Amygdala (tissue), 56 donors: ENCODE results near the gene ARHGAP18.
"Not testable (repeated sequence)": the region's sequence is repeated elsewhere in the genome, so short reads cannot be mapped to it uniquely, and the experiment has no call there.

ENCODE experiments used
- DNase-seq, 56 donors: peaks; one replicate each; lab custom pipeline; 2025; lab: John Stamatoyannopoulos, UW

The ARHGAP18 gene

GRCh38 chr6:129598244-129599187 is 111.5 kb downstream of the ARHGAP18 start:
- DNase-seq: peak in 3 of 56 donors; percentile 4 to 60 (median 5)

GRCh38 chr6:129597023-129597713 is 112.8 kb downstream of the ARHGAP18 start:
- DNase-seq: no peak

GRCh38 chr6:129596522-129596921 is 113.5 kb downstream of the ARHGAP18 start:
- no peak for DNase-seq

- DNase-seq: no peak
Measured at GRCh38 chr6:129593233-129593564, 116.8 kb downstream of the ARHGAP18 start.

- DNase-seq: no peak
Measured at GRCh38 chr6:129592516-129593232, 117.3 kb downstream of the ARHGAP18 start.

- DNase-seq: no peak
Measured at GRCh38 chr6:129590408-129591022, 119.5 kb downstream of the ARHGAP18 start.

- DNase-seq: no peak
Measured at GRCh38 chr6:129586815-129587214, 123.2 kb downstream of the ARHGAP18 start.

- DNase-seq: peak in 3 of 56 donors; percentile 14 to 21 (median 16)
Measured at GRCh38 chr6:129583866-129584265, 126.1 kb downstream of the ARHGAP18 start.

GRCh38 chr6:129578315-129578714 is 131.7 kb downstream of the ARHGAP18 start:
- no peak for DNase-seq

- DNase-seq: no peak
Measured at GRCh38 chr6:129577691-129578090, 132.3 kb downstream of the ARHGAP18 start.

GRCh38 chr6:129576456-129576855 is 133.5 kb downstream of the ARHGAP18 start:
- DNase-seq: no peak

GRCh38 chr6:129575378-129576118 is 134.4 kb downstream of the ARHGAP18 start:
- peak in 3 of 56 donors; percentile 1 to 13 (median 6) for DNase-seq

GRCh38 chr6:129574605-129575004 is 135.4 kb downstream of the ARHGAP18 start:
- DNase-seq: not testable (repeated sequence)

GRCh38 chr6:129570929-129571328 is 139.0 kb downstream of the ARHGAP18 start:
- not testable (repeated sequence) for DNase-seq

- no peak for DNase-seq
Measured at GRCh38 chr6:129568015-129568414, 142.0 kb downstream of the ARHGAP18 start.

GRCh38 chr6:129567374-129567773 is 142.6 kb downstream of the ARHGAP18 start:
- DNase-seq: peak in 1 of 56 donors; percentile 1

GRCh38 chr6:129565811-129566210 is 144.2 kb downstream of the ARHGAP18 start:
- DNase-seq: no peak

- no peak for DNase-seq
Measured at GRCh38 chr6:129565366-129565765, 144.6 kb downstream of the ARHGAP18 start.

GRCh38 chr6:129558248-129558647 is 151.7 kb downstream of the ARHGAP18 start:
- no peak for DNase-seq
